ENCODE data around the gene FLNC.

GRCh38 chr7:128801003-128801402 lies 29.2 kb upstream of the FLNC start:
- TF ChIP-seq GATA2 (IDR thresholded peaks at IDR 0.05; ENCODE audit: low read depth, low read length), result no peak
- no peak for TF ChIP-seq GATA3 (IDR thresholded peaks at IDR 0.05; ENCODE audit: low read depth, low read length)
